ENCODE data around the gene DAPK1.

DNA sequence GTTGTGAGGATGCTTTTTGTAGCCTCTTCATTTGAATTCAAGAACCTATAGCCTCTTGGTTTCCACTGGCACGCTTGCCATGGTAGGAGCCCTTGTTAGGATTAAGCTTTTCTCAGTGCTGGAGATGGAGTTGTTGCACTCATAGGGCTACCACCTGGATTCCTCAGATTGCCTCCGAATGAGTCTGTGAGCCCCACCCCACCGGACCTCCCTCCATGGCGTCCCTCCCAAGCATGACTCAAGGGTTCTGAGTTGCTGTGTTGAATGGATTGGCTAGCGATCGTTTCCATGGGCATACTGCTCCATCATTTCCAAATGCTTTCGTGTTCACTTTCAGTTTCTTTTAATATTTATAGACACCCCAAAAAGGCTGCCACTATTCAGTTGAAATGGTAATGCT, 69.9 kb downstream of the DAPK1 start:
- TF ChIP-seq, protein P1, sequence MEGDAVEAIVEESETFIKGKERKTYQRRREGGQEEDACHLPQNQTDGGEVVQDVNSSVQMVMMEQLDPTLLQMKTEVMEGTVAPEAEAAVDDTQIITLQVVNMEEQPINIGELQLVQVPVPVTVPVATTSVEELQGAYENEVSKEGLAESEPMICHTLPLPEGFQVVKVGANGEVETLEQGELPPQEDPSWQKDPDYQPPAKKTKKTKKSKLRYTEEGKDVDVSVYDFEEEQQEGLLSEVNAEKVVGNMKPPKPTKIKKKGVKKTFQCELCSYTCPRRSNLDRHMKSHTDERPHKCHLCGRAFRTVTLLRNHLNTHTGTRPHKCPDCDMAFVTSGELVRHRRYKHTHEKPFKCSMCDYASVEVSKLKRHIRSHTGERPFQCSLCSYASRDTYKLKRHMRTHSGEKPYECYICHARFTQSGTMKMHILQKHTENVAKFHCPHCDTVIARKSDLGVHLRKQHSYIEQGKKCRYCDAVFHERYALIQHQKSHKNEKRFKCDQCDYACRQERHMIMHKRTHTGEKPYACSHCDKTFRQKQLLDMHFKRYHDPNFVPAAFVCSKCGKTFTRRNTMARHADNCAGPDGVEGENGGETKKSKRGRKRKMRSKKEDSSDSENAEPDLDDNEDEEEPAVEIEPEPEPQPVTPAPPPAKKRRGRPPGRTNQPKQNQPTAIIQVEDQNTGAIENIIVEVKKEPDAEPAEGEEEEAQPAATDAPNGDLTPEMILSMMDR (IDR thresholded peaks at IDR 0.05; ENCODE audit: poor library complexity, severe bottlenecking): no peak
- TF ChIP-seq EZH2 (IDR thresholded peaks at IDR 0.05; ENCODE audit: borderline replicate concordance, insufficient read depth, low read length, poor library complexity, severe bottlenecking) (no peak), RAD21 (conservative IDR thresholded peaks at IDR 0.05) (no peak), EP300 (conservative IDR thresholded peaks at IDR 0.05; ENCODE audit: poor library complexity, severe bottlenecking) (no peak), POLR2AphosphoS5 (IDR thresholded peaks at IDR 0.05) (no peak), MXI1 (conservative IDR thresholded peaks at IDR 0.05; ENCODE audit: poor library complexity, severe bottlenecking) (no peak), TAF1 (IDR thresholded peaks at IDR 0.05; ENCODE audit: low read depth) (no peak), SMC3 (conservative IDR thresholded peaks at IDR 0.05; ENCODE audit: poor library complexity) (no peak)
- TF ChIP-seq, protein P2, sequence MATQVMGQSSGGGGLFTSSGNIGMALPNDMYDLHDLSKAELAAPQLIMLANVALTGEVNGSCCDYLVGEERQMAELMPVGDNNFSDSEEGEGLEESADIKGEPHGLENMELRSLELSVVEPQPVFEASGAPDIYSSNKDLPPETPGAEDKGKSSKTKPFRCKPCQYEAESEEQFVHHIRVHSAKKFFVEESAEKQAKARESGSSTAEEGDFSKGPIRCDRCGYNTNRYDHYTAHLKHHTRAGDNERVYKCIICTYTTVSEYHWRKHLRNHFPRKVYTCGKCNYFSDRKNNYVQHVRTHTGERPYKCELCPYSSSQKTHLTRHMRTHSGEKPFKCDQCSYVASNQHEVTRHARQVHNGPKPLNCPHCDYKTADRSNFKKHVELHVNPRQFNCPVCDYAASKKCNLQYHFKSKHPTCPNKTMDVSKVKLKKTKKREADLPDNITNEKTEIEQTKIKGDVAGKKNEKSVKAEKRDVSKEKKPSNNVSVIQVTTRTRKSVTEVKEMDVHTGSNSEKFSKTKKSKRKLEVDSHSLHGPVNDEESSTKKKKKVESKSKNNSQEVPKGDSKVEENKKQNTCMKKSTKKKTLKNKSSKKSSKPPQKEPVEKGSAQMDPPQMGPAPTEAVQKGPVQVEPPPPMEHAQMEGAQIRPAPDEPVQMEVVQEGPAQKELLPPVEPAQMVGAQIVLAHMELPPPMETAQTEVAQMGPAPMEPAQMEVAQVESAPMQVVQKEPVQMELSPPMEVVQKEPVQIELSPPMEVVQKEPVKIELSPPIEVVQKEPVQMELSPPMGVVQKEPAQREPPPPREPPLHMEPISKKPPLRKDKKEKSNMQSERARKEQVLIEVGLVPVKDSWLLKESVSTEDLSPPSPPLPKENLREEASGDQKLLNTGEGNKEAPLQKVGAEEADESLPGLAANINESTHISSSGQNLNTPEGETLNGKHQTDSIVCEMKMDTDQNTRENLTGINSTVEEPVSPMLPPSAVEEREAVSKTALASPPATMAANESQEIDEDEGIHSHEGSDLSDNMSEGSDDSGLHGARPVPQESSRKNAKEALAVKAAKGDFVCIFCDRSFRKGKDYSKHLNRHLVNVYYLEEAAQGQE (IDR thresholded peaks at IDR 0.05; ENCODE audit: borderline replicate concordance): no peak
